ENCODE data around the gene TAF11L6. TPM values are rescaled to one million over a fixed set of nuclear protein-coding genes. Genes with fewer than 3 reads are reported as not detected.

Gene TAF11L6
- total and polyA plus RNA-seq, 2 experiments from 2014 or later, result not detected

- no peaks in the 10 kb centered on the region for H3K4me1 Mint-ChIP-seq
- Histone ChIP-seq H3K4me1 (ENCODE audit: insufficient read depth) (no peaks in the 10 kb centered on the region), H3K27me3 (ENCODE audit: insufficient read depth) (no peaks in the 10 kb centered on the region), H3K36me3 (ENCODE audit: insufficient read depth) (no peaks in the 10 kb centered on the region), H3F3A (replicated peaks; ENCODE audit: low read depth) (no peaks in the 10 kb centered on the region), H3K4me2 (no peak overlapping the region), H3K9me2 (ENCODE audit: insufficient read depth) (no peaks in the 10 kb centered on the region), H3K27ac (ENCODE audit: low read depth) (no peak overlapping the region), H3K4me3 (no peak overlapping the region), H2AFZ (no peak overlapping the region), H4K20me1 (replicated peaks; ENCODE audit: insufficient read depth) (no peaks in the 10 kb centered on the region), H3K79me2 (replicated peaks; ENCODE audit: insufficient read depth) (no peaks in the 10 kb centered on the region)
- ATAC-seq (no peak), DNase-seq (ENCODE audit: low spot score) (no peak)
- H3K36me3 Mint-ChIP-seq (ENCODE audit: low read depth), result no peaks in the 10 kb centered on the region
- H3K9me3 Mint-ChIP-seq, result no peaks in the 10 kb centered on the region
- H3K27ac Mint-ChIP-seq, result no peak overlapping the region
- H3K4me3 Mint-ChIP-seq, result no peak overlapping the region
- TF ChIP-seq, protein P1, sequence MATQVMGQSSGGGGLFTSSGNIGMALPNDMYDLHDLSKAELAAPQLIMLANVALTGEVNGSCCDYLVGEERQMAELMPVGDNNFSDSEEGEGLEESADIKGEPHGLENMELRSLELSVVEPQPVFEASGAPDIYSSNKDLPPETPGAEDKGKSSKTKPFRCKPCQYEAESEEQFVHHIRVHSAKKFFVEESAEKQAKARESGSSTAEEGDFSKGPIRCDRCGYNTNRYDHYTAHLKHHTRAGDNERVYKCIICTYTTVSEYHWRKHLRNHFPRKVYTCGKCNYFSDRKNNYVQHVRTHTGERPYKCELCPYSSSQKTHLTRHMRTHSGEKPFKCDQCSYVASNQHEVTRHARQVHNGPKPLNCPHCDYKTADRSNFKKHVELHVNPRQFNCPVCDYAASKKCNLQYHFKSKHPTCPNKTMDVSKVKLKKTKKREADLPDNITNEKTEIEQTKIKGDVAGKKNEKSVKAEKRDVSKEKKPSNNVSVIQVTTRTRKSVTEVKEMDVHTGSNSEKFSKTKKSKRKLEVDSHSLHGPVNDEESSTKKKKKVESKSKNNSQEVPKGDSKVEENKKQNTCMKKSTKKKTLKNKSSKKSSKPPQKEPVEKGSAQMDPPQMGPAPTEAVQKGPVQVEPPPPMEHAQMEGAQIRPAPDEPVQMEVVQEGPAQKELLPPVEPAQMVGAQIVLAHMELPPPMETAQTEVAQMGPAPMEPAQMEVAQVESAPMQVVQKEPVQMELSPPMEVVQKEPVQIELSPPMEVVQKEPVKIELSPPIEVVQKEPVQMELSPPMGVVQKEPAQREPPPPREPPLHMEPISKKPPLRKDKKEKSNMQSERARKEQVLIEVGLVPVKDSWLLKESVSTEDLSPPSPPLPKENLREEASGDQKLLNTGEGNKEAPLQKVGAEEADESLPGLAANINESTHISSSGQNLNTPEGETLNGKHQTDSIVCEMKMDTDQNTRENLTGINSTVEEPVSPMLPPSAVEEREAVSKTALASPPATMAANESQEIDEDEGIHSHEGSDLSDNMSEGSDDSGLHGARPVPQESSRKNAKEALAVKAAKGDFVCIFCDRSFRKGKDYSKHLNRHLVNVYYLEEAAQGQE (IDR thresholded peaks at IDR 0.05; ENCODE audit: unreplicated experiment), result no peak
- TF ChIP-seq, protein P2, sequence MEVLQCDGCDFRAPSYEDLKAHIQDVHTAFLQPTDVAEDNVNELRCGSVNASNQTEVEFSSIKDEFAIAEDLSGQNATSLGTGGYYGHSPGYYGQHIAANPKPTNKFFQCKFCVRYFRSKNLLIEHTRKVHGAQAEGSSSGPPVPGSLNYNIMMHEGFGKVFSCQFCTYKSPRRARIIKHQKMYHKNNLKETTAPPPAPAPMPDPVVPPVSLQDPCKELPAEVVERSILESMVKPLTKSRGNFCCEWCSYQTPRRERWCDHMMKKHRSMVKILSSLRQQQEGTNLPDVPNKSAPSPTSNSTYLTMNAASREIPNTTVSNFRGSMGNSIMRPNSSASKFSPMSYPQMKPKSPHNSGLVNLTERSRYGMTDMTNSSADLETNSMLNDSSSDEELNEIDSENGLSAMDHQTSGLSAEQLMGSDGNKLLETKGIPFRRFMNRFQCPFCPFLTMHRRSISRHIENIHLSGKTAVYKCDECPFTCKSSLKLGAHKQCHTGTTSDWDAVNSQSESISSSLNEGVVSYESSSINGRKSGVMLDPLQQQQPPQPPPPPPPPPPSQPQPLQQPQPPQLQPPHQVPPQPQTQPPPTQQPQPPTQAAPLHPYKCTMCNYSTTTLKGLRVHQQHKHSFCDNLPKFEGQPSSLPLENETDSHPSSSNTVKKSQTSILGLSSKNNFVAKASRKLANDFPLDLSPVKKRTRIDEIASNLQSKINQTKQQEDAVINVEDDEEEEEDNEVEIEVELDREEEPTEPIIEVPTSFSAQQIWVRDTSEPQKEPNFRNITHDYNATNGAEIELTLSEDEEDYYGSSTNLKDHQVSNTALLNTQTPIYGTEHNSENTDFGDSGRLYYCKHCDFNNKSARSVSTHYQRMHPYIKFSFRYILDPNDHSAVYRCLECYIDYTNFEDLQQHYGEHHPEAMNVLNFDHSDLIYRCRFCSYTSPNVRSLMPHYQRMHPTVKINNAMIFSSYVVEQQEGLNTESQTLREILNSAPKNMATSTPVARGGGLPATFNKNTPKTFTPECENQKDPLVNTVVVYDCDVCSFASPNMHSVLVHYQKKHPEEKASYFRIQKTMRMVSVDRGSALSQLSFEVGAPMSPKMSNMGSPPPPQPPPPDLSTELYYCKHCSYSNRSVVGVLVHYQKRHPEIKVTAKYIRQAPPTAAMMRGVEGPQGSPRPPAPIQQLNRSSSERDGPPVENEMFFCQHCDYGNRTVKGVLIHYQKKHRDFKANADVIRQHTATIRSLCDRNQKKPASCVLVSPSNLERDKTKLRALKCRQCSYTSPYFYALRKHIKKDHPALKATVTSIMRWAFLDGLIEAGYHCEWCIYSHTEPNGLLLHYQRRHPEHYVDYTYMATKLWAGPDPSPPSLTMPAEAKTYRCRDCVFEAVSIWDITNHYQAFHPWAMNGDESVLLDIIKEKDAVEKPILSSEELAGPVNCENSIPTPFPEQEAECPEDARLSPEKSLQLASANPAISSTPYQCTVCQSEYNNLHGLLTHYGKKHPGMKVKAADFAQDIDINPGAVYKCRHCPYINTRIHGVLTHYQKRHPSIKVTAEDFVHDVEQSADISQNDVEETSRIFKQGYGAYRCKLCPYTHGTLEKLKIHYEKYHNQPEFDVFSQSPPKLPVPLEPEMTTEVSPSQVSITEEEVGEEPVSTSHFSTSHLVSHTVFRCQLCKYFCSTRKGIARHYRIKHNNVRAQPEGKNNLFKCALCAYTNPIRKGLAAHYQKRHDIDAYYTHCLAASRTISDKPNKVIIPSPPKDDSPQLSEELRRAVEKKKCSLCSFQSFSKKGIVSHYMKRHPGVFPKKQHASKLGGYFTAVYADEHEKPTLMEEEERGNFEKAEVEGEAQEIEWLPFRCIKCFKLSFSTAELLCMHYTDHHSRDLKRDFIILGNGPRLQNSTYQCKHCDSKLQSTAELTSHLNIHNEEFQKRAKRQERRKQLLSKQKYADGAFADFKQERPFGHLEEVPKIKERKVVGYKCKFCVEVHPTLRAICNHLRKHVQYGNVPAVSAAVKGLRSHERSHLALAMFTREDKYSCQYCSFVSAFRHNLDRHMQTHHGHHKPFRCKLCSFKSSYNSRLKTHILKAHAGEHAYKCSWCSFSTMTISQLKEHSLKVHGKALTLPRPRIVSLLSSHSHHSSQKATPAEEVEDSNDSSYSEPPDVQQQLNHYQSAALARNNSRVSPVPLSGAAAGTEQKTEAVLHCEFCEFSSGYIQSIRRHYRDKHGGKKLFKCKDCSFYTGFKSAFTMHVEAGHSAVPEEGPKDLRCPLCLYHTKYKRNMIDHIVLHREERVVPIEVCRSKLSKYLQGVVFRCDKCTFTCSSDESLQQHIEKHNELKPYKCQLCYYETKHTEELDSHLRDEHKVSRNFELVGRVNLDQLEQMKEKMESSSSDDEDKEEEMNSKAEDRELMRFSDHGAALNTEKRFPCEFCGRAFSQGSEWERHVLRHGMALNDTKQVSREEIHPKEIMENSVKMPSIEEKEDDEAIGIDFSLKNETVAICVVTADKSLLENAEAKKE (CRISPR knock-in tag; IDR thresholded peaks at IDR 0.05), result no peak
- TF ChIP-seq STAT1 (IDR thresholded peaks at IDR 0.05; ENCODE audit: unreplicated experiment) (no peak), ZNF331 (CRISPR knock-in tag; IDR thresholded peaks at IDR 0.05; ENCODE audit: low read depth) (no peak), JUNB (IDR thresholded peaks at IDR 0.05; ENCODE audit: unreplicated experiment) (no peak), CREB1 (CRISPR knock-in tag; IDR thresholded peaks at IDR 0.05; ENCODE audit: low read depth) (no peak), POLR2AphosphoS5 (IDR thresholded peaks at IDR 0.05; ENCODE audit: low read depth) (no peak), ZNF114 (CRISPR knock-in tag; IDR thresholded peaks at IDR 0.05) (no peak), EZH2 (IDR thresholded peaks at IDR 0.05; ENCODE audit: low read depth, unreplicated experiment) (no peak), EZH2phosphoT487 (IDR thresholded peaks at IDR 0.05; ENCODE audit: unreplicated experiment) (no peak), NANOG (IDR thresholded peaks at IDR 0.05; ENCODE audit: borderline replicate concordance) (no peak)
- TF ChIP-seq, protein P3, sequence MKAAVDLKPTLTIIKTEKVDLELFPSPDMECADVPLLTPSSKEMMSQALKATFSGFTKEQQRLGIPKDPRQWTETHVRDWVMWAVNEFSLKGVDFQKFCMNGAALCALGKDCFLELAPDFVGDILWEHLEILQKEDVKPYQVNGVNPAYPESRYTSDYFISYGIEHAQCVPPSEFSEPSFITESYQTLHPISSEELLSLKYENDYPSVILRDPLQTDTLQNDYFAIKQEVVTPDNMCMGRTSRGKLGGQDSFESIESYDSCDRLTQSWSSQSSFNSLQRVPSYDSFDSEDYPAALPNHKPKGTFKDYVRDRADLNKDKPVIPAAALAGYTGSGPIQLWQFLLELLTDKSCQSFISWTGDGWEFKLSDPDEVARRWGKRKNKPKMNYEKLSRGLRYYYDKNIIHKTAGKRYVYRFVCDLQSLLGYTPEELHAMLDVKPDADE (IDR thresholded peaks at IDR 0.05), result no peak
- TF ChIP-seq, protein P4, sequence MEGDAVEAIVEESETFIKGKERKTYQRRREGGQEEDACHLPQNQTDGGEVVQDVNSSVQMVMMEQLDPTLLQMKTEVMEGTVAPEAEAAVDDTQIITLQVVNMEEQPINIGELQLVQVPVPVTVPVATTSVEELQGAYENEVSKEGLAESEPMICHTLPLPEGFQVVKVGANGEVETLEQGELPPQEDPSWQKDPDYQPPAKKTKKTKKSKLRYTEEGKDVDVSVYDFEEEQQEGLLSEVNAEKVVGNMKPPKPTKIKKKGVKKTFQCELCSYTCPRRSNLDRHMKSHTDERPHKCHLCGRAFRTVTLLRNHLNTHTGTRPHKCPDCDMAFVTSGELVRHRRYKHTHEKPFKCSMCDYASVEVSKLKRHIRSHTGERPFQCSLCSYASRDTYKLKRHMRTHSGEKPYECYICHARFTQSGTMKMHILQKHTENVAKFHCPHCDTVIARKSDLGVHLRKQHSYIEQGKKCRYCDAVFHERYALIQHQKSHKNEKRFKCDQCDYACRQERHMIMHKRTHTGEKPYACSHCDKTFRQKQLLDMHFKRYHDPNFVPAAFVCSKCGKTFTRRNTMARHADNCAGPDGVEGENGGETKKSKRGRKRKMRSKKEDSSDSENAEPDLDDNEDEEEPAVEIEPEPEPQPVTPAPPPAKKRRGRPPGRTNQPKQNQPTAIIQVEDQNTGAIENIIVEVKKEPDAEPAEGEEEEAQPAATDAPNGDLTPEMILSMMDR (conservative IDR thresholded peaks at IDR 0.05; ENCODE audit: low read depth in 2 of 2), result no peak
- H3K27me3 Mint-ChIP-seq (ENCODE audit: insufficient read depth, low read depth, poor library complexity), result no peaks in the 10 kb centered on the region
These were observed 16.6 kb upstream of the TAF11L6 start for GRCh38 chr5:17511775-17512325.
